Activated gamma-delta T cell treated with anti-CD3 and anti-CD28 coated beads, Interleukin-2, amount 50 U/mL, for 16 hours (primary cell): Measurements from ENCODE around the gene TMEM165.

ENCODE experiments used
- DNase-seq: peaks from one replicate; pipeline ENCODE4 v3.0.0-alpha.2; 2020; ENCODE audit warnings: low read depth

The TMEM165 gene

DNA sequence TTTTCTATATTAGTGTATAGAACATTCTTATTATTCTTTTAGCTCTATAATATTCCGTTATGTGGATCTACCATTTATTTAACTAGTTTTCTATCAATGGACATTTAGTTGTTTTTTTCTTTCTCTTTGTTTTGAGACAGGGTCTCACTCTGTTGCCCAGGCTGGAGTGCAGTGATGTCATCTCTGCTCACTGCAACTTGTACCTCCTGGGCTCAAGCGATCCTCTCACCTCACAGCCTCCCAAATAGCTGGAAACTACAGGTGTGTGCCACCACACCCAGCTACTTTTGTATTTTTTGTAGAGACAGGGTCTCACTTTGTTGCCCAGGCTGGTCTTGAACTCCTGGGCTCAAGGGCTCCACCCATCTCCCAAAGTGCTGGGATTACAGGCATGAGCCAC, 10.8 kb downstream of the TMEM165 start:
- DNase-seq, result no peak

DNA sequence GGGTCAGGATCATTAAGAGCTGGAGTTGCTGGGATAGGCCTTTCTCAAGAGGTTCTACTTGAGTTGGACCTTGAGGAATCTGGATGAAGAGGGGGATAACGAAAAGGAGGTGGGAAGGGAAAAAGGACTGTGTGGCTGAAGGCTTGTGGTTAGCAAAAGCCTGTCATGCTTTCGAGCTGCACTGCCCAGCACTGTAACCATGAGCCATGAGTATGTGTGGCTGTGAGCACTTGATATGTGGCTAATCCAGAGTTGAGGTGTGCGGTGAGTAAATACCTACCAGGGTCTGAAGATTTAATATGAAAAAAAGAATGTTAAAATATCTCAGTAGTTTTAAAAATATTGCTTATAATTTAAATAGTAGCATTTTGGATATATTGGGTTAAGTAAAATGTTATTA, 11.4 kb downstream of the TMEM165 start:
- no peak for DNase-seq

DNA sequence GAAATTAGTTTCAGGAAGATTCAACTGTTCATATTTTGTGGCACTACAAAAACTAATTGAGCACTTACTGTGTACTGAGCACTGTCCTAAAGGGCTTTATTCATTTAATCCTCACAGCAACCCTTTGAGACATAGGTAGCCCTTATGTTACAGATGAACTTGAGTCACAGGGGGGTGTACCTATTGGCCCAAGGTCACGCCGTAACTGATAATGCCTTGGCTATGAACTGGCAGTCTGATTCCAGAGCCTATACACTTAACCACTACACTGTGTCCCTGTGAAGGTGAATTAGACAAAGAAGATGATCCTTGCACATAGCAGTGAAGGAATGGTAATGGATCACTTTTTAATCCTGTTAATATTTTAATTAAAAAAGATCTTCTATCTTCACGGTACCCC, 12.0 kb downstream of the TMEM165 start:
- DNase-seq, result no peak

DNA sequence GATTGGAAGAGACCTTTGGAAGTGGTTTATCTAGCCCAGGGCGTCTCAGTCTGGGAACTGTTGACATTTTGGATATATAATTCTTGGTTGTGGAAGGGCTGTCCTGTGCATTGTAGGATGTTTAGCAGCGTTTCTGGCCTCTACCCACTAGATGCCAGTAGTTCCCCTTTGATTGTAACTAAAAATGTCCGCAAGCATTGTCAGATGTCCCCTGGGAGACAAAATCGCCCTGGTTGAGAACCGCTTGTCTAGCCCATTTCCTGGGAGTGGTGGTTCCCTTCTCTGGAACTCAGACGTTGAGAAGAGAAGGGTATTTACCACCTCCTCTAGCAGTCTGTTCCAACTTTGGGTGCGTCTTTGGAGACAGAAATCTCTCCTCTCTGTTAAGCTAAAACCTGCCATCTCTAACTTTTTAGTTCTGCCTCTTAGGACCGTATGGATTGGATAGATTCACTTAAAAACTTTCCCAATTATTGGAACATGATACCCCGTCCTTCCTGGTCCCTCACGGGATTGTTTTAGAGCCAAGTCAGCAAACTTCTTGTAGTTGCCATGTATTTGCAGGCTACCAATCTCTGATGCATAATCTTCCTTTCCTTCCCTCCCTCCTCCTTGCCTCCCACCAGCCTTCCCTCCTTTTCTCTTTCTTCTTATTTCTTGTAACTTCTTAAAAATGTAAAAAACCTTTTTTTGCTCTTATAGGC, 13.9 kb downstream of the TMEM165 start:
- no peak for DNase-seq

DNA sequence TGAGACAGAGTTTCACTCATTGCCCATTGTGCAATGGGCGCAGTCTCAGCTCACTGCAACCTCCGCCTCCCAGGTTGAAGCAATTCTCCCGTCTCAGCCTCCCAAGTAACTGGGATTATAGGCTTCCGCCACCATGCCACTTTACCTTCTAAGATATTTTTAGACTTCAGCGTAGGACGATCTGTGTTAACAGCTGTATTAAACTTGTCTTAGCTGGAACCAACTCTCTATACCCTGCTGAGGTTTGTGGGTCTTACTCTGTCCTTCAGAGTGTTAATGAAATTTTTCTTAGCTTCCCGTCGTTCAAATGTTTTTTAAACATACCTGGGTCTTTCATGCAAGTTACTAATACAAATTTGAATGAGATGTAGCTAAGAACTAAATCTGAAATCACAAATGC, 14.7 kb downstream of the TMEM165 start:
- no peak for DNase-seq

DNA sequence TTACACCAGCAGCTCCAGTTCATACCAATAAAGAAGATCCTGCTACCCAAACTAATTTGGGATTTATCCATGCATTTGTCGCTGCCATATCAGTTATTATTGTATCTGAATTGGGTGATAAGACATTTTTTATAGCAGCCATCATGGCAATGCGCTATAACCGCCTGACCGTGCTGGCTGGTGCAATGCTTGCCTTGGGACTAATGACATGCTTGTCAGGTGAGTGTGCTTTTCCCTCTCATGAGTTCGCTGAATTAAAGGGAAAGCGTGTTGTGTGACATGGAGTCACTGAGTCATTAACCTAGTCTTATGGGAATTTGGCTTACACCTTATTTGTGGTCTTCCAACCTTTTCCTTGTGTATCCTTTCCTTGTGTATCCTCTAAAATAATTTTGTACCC, 15.9 kb downstream of the TMEM165 start:
- no peak for DNase-seq

DNA sequence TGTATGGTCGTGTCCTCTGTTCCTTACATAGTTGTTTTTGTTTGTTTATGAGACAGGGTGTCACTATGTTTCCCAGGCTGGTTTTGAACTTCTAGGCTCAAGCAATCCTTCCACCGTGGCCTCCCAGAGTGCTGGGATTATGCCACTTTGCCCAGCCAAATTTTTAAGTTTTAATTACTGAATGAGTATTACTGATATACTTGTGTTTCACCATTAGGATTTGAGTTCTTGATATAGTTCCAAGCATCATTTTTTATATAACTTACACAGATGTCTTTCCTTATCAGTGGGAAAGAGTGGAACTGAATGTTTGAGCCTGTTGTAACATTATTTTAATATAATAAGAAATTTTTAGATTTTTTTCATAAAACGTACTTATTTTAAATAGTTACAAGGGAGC, 20.4 kb downstream of the TMEM165 start:
- no peak for DNase-seq

DNA sequence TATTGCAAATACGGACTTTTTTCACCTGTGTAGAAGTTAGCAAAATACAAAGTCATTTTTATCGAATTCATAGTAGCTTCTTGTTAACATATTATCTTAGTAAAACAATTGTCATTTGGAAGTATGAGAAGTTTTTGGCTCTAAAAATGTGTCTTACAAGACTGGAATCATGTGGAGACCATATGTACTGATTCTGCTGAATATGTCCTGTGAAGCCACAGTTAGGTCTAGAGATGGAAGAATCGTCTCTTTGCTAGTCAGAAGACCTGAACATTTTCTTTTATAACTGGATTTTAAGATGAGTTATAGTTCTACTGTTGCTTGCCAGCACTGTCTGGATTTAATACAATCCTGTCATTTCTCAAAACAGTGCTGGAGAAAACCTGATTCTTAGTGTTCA, 29.0 kb downstream of the TMEM165 start:
- no peak for DNase-seq

DNA sequence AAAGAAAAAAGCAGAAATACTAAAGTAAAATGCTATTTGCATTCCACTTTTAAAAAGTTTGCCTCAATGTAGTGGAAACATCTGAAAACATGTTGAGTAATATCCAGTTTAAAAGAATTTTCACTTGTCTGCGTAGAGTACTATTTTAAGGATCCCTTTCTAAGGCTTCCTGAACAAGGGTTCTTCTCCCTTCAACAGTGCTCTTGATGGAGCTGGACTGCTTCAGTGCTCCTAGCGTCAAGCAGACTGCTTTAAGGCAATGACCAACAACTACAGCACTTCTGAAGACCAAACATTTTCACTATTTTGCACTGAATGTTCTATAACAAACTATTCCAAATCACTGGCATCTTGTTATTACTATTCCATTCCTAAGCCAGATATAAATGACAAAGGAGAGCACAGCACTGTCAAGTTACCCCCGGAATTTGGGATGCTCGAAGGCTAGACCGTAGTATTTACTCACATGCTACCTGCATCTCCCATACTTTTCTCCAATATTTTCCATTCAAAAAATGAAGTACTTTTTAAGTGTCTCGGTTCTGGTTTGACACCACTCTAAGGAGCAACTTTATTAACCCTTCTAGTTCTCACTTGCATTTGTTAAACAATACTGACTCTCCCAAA, 36.1 kb downstream of the TMEM165 start:
- DNase-seq, result no peak

DNA sequence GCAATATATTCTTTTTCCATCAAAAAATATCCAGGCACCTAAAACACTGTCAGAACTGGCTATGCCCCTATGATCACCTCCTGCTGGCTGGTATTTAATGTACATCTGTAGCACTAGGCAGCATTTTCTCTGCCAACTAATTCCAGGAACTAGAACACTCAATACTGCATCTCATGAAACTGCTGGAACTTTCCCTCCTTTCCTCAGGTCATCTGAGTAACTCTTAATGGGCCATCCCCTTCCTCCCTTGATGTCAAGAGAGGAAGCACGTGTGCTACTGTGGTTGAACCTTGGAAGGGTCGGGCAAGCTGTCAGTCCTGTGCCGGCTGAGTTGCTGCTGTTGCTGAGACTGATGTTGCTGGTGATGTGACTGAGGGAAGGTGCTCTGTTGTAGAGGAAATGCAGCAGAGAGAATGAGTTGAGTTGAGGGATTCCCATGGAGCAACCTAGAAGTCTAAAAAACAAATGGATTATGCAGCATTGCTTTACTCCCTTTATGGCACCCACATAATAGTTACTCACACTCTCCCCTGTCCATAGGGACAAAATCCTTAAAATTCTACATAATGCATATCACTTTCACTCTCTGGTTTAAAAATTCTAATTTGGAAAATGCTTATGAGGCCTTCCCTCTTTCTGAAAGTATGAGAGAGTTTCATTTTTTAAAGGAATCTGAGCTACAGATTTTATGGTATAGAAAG, 39.5 kb downstream of the TMEM165 start:
- DNase-seq, result no peak

DNA sequence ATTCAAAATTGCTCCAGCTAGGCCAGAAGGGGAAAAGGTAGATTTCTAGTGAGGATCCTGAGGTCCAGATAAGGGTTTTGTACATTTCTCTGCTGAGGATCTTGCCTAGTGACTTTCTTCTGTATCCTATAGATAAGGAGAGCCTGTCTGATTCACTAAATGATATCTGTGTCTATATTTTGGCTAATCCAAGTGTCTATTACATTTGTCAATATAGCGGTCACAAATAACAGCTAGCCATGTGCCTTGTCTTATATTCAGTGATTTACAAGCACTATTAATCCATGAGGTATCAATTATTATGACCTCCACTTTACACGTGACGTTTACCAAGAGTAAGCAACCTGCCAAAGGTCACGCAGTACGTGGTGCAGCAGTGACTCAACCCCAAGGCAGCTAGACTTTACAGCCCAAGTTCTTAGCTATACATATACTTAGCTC, 41.6 kb downstream of the TMEM165 start:
- no peak for DNase-seq

DNA sequence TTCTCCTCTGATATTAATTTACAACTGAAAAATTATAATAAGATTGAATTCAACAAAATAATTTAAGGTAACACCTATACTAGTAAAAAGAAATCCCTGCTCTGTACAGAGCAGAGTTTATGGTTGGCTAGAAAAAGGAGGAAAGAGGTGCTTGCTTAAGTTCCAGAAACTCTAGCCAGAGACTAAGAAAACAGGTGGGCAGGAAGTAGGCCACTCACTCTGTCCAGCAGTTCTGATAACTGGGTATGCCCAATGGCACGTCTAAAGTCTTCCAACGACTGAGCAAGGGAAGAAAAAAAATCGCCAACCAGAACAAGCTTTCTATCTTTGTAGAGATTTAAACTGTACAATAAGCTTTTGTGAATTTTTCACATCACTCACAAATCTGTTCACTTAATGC, 42.1 kb downstream of the TMEM165 start:
- no peak for DNase-seq

DNA sequence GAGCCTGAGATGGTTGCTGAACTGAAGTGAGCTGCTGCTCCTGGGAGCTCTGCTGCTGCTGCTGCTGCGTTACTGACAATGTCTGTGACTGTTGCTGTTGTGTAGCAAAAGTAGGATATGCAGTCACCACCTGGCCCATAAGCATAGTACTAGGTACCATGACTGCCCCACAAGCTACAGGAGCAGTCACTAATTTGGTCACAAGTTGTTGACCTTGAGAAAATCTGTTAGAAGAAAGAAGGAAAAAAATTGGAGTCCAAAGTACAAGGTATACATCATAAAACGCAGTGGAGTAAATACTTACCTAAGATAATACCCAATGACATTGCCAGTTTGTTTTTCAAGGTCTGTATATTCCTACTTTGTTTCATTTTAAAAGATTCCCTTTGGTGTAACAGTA, 42.6 kb downstream of the TMEM165 start:
- DNase-seq, result no peak

DNA sequence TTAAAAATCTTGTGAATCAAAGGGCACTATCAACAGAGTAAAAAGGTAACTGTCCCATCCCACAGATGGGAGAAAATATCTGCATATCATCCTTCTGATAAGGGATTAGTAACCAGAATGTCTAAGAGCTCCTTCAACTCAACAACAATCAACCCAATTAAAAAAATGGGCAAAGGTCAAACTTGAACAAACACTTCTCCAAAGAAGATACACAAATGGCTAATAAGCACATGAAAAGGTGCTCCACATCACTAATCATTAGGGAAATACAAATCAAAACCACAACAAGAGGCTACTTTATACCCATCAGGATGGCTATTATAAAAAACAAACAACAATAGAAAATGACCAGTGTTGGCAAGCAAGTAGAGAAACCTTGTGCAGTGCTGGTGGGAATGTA, 43.3 kb downstream of the TMEM165 start:
- DNase-seq, result no peak

DNA sequence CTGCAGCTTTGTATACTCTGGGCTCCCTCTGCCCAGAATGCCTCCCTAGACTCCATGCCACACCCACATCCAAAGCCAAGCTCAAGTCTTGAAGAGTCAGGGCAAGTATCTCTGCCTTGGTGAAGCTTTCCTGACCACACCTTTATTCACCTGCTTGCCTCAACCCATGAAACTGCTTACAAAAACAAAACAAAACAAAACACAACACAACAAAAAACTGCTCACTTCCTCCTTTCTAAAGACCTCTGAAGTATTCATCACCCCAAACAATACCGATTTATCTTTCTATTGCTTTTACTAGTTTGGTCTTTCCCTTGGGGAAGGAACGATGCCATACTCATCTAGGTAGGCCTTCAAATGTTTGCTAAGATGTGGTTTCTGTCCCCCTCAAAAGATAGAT, 45.0 kb downstream of the TMEM165 start:
- no peak for DNase-seq

DNA sequence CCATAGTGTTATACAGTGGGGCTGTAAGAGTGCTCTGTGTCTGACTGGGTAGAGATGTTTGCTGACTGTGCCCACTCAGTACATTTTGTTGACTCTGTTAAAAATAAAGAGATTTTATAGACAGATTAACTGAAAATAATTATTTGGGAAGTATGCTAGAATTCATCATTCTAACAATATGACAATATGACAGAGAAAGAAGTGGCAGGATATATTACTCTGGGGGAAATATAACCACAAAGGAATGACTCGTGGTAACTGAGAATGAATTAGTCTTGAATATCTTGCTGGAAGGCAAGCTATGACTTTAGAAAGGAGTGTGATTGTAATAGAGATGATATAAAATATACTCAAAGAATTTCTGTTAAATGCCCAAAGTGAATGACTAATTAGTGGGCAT, 46.8 kb downstream of the TMEM165 start:
- no peak for DNase-seq

DNA sequence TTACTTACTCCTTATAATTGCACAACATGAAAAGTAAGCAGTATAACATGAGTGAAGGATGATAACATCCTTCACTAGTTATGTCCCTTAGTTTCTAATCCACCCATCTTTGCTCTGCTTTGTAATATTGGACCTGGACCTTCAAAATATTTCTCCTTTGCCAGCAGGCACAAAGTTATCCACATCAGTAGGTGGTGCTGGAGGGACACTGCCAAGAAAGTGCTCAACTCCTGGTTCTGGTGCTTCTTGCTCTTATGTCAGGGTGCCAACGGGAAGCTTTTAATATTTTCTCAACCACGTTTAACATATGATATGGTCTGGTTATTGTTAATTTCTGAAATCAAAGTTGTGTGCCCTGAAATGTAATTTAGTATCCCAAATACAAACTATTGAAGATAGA, 49.1 kb downstream of the TMEM165 start:
- DNase-seq, result no peak

DNA sequence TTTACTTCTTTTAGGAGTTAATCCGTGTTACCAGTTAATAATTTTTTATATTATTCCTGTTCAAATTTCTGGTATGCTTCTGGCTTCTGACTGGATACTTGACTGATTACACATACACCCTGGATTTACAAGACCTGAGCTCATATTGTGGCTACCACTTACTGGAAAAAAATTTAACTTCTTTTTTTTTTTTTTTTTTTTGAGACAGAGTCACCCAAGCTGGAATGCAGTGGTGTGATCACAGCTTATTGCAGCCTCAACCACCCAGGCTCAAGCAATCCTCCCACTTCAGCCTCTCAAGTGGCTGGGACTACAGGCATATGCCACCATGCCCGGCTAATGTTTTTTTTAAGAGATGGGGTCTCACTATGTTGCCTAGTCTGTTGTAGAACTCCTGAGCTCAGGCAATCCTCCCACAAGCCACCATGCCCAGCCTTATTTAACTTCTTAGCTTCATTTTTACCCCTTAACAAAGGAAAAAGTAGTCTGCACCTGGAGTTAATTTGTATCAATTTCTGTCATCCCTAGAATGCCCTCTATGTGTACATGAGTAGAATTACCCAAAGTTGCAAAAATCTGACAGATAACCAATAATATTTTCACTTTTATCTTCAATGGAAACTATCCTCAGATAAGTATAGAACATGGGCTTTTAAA, 50.3 kb downstream of the TMEM165 start:
- DNase-seq, result no peak

DNA sequence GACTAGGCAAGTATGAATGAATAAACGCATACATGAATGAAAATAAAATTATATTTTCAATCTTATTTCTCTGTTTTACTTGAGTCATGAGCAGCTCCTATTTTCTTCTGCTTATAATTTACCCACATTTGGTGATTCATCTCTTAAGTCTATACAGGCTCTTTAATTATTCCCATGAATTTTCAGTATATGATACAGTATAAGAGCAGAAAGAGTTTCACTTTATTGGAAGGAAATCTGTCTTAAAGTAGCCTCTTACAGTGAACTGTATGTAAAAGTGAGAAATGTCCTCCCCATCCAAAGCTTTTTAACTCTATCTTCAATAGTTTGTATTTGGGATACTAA, 50.8 kb downstream of the TMEM165 start:
- DNase-seq, result no peak

DNA sequence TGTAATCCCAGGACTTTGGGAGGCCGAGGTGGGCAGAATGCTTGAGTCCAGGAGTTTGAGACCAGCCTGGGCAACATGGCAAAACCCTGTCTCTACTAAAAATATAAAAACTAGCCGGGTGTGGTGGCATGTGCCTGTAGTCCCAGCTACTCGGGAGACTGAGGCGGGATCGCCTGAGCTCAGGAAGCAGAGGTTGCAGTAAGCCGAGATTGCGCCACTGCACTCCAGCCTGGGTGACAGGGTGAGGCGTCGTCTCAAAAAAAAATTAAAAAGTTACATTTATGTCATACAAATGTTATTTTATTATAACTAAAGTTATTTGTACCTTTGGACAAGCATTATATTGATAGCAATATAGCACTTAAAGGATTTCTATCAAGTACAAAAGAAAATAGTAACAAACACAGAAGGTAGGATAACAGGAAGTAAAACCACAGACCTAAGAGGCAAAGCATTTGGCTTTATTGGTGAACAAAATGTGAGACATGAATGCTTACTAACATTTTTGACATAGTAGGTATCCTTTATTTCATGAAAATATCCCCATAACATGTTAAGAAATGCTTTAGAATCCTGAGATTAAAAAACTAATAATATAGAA, 51.5 kb downstream of the TMEM165 start:
- DNase-seq, result no peak

DNA sequence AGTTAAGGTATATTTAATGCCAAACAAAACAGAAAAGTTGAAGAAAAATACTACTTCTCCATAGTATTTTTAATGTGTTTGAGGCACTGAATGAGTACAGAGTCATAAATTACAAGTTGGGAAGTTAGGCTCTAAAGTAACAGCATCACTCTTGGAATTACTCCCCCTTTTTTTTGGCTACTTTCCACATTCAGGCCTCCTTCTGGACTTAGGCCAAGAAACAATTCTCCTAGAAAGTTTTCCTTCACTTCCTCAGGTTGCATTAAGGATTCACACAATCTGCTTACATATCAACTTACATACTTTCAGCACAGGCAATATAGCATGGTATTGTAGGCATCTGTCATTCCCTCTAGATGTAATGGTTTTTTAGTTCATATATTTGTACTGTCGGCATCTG, 52.1 kb downstream of the TMEM165 start:
- no peak for DNase-seq

DNA sequence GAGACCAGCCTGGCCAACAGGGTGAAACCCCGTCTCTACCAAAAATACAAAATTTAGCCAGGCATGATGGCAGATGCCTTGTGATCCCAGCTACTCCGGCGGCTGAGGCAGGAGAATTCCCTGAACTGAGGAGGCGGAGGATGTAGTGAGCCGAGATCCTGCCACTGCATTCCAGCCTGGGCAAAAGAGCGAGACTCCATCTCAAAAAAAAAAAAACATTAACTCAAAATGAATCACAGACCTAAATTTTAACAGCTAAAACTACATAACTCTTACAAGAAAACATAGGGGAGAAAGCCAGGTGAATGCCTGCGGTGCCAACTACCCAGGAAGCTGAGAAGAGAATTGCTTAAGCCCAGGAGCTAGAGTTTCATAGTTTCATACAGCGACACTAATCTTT, 54.8 kb downstream of the TMEM165 start:
- DNase-seq, result no peak

DNA sequence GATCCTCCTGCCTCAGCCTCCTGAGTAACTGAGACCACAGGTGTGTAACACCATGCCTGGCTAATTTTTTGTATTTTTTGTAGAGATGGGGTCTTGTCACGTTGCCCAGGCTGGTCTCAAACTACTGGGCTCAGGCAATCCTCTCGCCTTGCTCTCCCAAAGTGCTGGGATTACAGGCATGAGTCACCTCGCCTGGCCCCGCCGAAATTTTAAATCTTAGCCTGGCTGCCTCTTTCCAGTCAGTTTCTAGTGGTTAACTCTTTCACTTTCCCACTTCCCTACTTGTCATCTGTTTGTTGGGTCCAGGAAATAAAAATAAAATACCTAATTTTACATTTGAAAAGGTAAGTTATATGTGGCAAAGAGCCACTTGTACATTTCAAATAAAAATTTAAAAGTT, 62.4 kb downstream of the TMEM165 start:
- no peak for DNase-seq
